Activated CD4-positive, CD25-positive, alpha-beta regulatory T cell treated with anti-CD3 and anti-CD28 coated beads, Interleukin-2, amount 50 U/mL, for 24 hours (primary cell): ENCODE measurements around the gene CLDN15.
A peak's percentile ranks its signal among the peaks of the same experiment; 100 is the strongest.

ENCODE experiments used
- ATAC-seq, 2 donors: fragments of 150-1000 bp; cut with Tn5 transposase; one replicate each; pipeline ENCODE4 v1.10.0; 2021; ENCODE audit warnings: mild to moderate bottlenecking in 1 of 2, moderate library complexity in 1 of 2

The CLDN15 gene

GRCh38 chr7:101243646-101244374 lies 6.2 kb upstream of the CLDN15 start:
- ATAC-seq = no peak

- ATAC-seq = no peak
Observed at GRCh38 chr7:101241443-101242349, 4.1 kb upstream of the CLDN15 start.

GRCh38 chr7:101241015-101241363 lies 3.4 kb upstream of the CLDN15 start:
- no peak for ATAC-seq

- ATAC-seq = no peak
Observed at GRCh38 chr7:101240226-101241014, 2.8 kb upstream of the CLDN15 start.

- no peak for ATAC-seq
Observed at GRCh38 chr7:101239951-101240220, 2.3 kb upstream of the CLDN15 start.

- no peak for ATAC-seq
Observed at GRCh38 chr7:101239191-101239950, 1.8 kb upstream of the CLDN15 start.

- ATAC-seq = no peak
Observed at GRCh38 chr7:101238226-101239182, 902 bp upstream of the CLDN15 start.

- no peak for ATAC-seq
Observed at GRCh38 chr7:101236292-101236835, 1.2 kb downstream of the CLDN15 start.

GRCh38 chr7:101235522-101235921 lies 2.1 kb downstream of the CLDN15 start:
- no peak for ATAC-seq

GRCh38 chr7:101235050-101235449 lies 2.6 kb downstream of the CLDN15 start:
- ATAC-seq = no peak

GRCh38 chr7:101234636-101235035 lies 3.0 kb downstream of the CLDN15 start:
- no peak for ATAC-seq

GRCh38 chr7:101233907-101234547 lies 3.6 kb downstream of the CLDN15 start:
- ATAC-seq = no peak

- ATAC-seq = no peak
Observed at GRCh38 chr7:101232141-101232850, 5.3 kb downstream of the CLDN15 start.

- no peak for ATAC-seq
Observed at GRCh38 chr7:101231644-101232043, 6.0 kb downstream of the CLDN15 start.

GRCh38 chr7:101226721-101227120 lies 10.9 kb downstream of the CLDN15 start:
- no peak for ATAC-seq

- no peak for ATAC-seq
Observed at GRCh38 chr7:101225650-101226049, 12.0 kb downstream of the CLDN15 start.

- ATAC-seq = peak in 1 of 2 donors; percentile 5
Observed at GRCh38 chr7:101223528-101223927, 14.1 kb downstream of the CLDN15 start.

- no peak for ATAC-seq
Observed at GRCh38 chr7:101222275-101222830, 15.2 kb downstream of the CLDN15 start.

- ATAC-seq = no peak
Observed at GRCh38 chr7:101220295-101220694, 17.3 kb downstream of the CLDN15 start.
